KBM-7 (cell line): Measurements from ENCODE around the gene SPAG4.
A peak's percentile ranks its signal among the peaks of the same experiment; 100 is the strongest.

ENCODE experiments used
- DNase-seq: peaks from one replicate; pipeline ENCODE4 v3.0.0-alpha.2; 2015
- in situ Hi-C: fragments of 300-500 bp; cut with MboI; formaldehyde crosslinking; loops from 2 replicates; pipeline ENCODE4 v1.14.3; 2020; ENCODE audit warnings: low sequenced_read_pairs, low pct_unique_long_range_greater_than_20kb, mixed read lengths

Gene SPAG4

GRCh38 chr20:35598476-35598875, 17.2 kb upstream of the SPAG4 start:
- no peak for DNase-seq
- in situ Hi-C loops, result no loop called here

DNA sequence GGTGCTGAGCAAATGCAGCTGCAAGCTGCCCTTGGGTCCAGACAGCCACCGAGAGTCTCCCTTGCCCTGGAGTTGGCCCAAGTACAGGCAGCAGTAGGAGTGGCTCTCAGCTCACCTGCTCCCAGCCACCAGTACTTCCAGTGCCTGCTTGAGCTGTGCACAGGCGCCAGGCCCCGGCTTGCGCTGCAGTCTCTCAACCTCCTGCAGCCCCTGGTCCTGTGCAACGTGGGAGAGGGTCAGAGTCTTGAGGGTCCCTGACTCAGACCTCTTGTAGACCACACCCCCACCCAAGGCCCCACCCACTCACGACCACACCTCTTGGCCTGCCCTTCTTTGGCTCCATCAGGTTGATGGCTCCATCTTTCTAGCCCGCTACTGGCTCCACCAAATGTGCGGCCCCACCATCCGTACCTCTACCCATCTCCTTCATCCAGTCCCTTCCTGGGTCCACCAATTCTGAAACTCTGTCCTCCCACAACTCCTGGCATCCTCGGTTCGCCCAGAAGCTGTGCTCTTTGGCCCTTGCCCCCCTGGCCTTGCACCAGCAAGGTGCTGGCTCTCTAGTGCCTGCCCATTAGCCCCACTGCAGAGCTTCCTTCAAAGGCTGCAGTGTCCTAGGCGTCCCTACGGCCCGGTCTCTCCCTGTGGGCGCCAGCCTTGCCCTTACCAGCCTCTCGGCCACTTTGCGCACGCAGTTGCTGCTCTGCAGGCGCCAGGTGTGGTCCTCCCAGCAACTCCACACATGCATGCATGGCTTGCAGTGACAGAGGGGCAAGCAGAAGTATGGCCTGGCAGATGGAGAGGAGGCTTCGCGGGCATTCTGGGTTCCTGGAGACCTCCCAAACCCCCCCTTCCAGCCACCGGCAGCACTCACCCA, 16.5 kb upstream of the SPAG4 start:
- DNase-seq, result no peak
- in situ Hi-C loops, result no loop called here

- in situ Hi-C loops, result no loop called here
- no peak for DNase-seq
These were observed 15.9 kb upstream of the SPAG4 start for GRCh38 chr20:35599776-35600120.

DNA sequence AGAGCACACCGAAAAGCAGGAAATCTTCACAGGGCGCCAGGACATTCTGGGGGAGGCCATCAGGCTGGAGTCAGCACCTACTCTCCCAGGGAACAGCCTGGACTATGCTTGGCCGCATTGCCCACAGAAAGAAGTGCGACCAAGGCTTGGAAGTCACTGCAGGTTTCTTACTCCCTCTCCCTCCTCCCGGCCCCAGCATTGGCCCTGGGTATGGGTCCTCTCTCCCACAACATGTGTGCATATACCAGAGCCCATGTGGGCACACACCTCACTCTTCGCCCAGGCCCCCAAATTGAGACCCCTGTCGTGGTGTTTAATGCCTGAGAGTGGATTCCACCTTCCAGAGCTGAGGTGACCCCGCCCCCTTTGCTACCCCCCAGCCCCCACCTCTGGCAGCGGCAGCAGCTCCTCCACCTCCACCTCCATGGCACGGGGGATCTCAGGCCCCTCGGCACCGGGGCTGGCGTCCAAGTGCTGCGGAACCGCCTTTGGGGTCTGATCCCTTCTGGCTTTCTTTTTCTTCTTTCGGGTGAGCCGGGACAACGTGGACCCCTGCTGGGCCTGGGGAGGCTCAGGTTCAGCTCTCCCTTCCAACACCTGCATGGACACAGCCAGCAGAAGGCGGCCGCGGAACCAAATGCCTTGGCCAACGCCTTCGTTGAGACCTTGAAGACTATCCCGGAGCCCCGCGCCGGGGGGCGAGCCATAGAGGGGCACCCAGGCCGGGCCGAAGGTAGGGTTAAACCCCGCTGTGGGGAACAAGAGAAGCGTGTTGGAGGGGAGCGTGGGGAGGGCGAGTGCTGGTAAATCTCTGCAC, 15.2 kb upstream of the SPAG4 start:
- DNase-seq, result no peak
- in situ Hi-C loops, result no loop called here

- peak; percentile 74 for DNase-seq
- in situ Hi-C loops, result no loop called here
These were observed 14.3 kb upstream of the SPAG4 start for GRCh38 chr20:35600993-35601973.

DNA sequence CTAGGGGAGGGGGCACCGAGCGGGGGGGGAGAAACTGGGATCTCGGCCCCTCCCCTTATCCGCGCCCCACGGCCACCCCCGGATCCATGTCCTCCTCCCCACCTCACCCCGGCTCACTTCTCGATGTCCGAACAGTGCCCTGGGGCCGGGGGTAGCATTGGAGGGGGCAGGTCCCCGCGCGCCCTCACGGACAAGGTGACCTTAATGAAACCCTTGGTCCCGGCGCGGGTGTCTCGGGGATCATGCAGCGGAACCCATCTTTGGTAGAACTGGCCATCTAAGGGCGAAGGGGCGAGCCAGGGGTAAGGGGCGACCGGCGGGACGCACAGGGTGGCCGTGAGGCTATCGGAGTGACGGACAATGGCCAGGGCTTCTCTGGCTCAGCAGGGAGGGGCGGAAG, 13.6 kb upstream of the SPAG4 start:
- no peak for DNase-seq
- in situ Hi-C loops, result no loop called here

GRCh38 chr20:35602851-35603495, 12.7 kb upstream of the SPAG4 start:
- in situ Hi-C loops, result no loop called here
- DNase-seq, result no peak

GRCh38 chr20:35603695-35604448, 11.8 kb upstream of the SPAG4 start:
- DNase-seq, result no peak
- in situ Hi-C loops, result no loop called here

DNA sequence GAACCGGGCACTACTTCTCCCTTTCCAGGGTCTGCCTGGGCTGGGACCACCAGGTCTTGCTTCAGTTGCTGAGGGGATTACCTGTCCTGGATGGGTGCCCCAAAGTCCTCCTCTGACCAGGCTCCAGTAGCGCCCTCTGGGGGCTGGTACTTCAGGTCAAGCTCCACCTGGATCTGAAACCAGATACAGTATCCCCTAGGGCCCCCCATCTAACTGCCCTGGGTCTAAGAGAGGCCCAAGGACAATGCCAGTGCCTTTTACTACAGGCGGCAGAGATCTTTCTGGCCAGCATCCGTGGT, 11.2 kb upstream of the SPAG4 start:
- DNase-seq, result peak; percentile 14
- in situ Hi-C loops, result no loop called here

GRCh38 chr20:35606127-35606526, 9.5 kb upstream of the SPAG4 start:
- in situ Hi-C loops, result no loop called here

GRCh38 chr20:35607003-35607735, 8.5 kb upstream of the SPAG4 start:
- no peak for DNase-seq
- in situ Hi-C loops, result no loop called here

More at GRCh38 chr20:35606127-35606526, 9.5 kb upstream of the SPAG4 start:
- no peak for DNase-seq

DNA sequence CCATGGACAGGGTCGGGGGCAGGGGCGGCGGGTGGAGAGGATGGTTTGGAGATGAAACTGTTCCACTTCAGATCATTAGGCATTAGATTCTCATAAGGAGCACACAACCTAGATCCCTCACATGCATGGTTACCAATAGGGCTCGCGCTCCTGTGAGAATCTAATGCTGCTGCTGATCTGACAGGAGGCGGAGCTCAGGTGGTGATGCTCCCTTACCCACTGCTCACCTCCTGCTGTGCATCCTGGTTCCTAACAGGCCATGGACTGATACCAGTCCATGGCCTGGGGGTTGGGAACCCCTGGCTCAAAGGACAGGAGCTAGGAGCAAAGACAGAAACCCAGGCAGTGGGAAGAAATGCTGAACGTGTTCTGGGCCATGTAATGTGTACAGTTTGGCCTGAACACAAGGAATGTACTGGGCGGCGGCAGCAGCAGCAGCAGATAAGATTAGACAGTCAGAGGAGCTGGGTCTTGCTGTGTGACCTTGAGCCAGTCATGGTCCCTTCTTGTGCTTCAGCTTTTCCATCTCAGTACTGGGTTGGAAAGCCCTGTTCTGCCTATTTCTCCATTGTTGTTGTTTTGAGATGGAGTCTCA, 4.7 kb upstream of the SPAG4 start:
- DNase-seq, result no peak
- in situ Hi-C loops, result no loop called here

DNA sequence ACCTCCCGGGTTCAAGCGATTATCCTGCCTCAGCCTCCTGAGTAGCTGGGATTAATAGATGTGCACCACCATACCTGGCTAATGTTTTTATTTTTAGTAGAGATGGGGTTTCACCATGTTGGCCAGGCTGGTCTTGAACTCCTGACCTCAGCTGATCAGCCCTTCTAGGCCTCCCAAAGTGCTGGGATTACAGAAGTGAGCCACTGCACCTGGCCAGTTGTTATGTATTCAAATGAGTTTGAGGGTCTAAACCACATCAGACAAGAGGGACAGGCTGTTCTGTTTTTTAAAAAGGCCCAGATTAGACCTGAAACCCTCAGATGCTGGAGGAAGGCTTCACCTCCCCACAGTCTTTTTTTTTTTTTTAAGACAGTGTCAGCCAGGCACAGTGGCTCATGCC, 4.1 kb upstream of the SPAG4 start:
- in situ Hi-C loops, result no loop called here
- DNase-seq, result no peak

GRCh38 chr20:35616465-35617396, 1.1 kb downstream of the SPAG4 start:
- peak; percentile 100 for DNase-seq
- in situ Hi-C loops, result no loop called here

DNA sequence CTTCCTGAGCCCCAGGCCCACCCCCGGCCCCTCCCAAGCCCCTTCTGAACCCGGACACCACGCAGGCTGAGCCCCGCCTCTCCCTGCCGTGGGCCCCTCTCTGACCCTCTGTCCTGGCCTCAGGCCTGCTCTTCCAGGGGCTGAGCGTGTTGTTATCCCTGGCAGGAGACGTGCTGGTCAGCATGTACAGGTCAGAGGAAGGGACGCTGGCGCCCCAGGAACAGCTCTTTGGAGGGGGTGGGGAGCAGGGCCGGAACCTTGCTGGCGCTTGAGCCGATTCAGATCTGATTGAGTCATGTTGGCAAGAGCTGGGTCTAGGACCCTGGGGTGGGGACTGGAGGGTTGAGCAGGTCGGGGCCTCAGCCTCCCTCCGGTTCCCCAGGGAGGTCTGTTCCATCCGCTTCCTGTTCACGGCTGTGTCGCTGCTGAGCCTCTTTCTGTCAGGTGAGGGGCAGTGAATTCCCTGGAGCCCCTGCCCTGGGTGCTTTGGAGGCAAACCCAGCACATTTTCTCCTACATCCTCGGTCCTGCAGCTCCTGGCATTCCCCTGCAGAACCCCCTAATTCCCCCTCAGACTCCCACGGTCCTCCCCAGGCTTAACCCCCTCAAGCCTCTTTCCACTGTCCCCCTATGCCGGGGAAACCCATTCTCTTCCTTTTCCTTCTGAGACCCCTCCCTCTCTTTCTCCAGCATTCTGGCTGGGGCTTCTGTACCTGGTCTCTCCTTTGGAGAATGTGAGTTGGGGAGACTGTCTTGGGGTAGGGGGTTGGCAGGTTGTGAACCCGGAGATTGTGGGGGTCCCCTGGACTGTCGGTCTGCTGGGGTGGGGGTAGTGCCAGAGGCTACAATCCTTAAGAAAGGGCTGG, 2.0 kb downstream of the SPAG4 start:
- DNase-seq, result peak; percentile 71
- in situ Hi-C loops, result no loop called here
